IPS-18c (cell line): ENCODE results near the gene SMTN.
"Not testable (repeated sequence)": the region's sequence is repeated elsewhere in the genome, so short reads cannot be mapped to it uniquely, and the experiment has no call there.

ENCODE experiments used
- H3K4me3 ChIP-seq: 2 replicates; pipeline ENCODE4 v1.7.0; 2013; ENCODE audit warnings: low read depth, mild to moderate bottlenecking, low read length, moderate library complexity; ENCODE audit not compliant: insufficient read depth
- H3K9me3 ChIP-seq: one replicate; pipeline ENCODE4 v1.6.1; 2013; ENCODE audit warnings: mild to moderate bottlenecking, low read length, moderate library complexity; ENCODE audit not compliant: control insufficient read depth, insufficient read depth

SMTN gene

GRCh38 chr22:31096657-31097279, 15.7 kb downstream of the SMTN start:
- H3K4me3 ChIP-seq: no peak overlapping the region
- no peaks in the 10 kb centered on the region for H3K9me3 ChIP-seq

- not testable (repeated sequence) for H3K4me3 ChIP-seq, H3K9me3 ChIP-seq
These were observed 16.4 kb downstream of the SMTN start for GRCh38 chr22:31097539-31097938.

DNA sequence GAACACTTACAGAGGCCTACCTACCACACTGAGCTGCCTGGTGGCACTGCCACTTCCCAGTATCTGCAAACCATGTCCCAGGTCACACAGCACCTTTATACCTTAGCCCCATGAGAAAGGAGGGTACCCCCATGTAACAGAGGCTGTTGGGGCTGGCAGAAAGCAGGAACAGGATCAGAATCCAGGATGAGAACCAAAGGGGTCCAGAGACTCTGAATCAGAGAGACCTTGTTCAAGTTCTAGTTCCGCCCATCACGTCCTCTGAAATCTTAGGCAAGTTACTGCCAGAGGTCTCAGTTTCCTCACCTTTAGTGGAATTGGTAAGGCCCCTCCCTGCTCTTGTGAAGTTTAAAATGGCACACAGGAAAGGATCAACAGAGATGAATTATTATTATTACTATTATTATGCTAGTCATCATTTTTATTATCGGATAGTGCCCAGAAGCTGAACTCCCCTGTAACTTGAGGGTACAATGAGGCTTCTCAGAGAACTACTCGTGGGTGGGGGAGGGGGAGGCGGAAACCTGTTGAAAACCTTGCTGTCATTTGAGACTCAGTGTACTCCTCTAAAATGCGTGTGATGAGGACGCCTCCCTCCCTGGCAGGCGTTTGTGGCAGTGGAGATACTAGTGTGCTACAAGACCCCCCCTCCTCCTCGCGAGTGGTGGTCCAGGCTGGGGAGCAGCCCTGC, 17.0 kb downstream of the SMTN start:
- Histone ChIP-seq H3K4me3 (0 out of 2 replicates have a peak overlapping the region, but pooled peaks have one; percentile 34), H3K9me3 (no peaks in the 10 kb centered on the region)

DNA sequence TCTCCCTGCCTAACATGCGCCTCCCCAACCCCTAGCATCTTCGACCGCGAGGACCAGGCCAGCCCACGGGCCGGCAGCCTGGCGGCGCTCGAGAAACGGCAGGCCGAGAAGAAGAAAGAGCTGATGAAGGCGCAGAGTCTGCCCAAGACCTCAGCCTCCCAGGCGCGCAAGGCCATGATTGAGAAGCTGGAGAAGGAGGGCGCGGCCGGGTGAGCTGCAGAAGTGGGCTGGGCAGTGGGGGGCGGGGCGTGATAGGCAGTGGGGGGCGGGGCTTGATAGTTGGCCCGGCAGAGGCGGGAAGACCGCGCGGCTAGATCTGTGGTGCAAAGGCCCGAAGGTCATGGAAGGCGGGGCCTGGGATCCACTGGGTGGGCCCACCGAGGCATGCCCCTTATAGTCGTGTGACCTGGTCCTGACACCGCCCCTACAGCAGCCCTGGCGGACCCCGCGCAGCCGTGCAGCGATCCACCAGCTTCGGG, 17.6 kb downstream of the SMTN start:
- 0 out of 2 replicates have a peak overlapping the region, but pooled peaks have one; percentile 34 for H3K4me3 ChIP-seq

GRCh38 chr22:31099386-31099785, 18.3 kb downstream of the SMTN start:
- Histone ChIP-seq H3K4me3 (no peak overlapping the region), H3K9me3 (no peaks in the 10 kb centered on the region)

More for the DNA sequence above, 17.6 kb downstream of the SMTN start:
- no peaks in the 10 kb centered on the region for H3K9me3 ChIP-seq

DNA sequence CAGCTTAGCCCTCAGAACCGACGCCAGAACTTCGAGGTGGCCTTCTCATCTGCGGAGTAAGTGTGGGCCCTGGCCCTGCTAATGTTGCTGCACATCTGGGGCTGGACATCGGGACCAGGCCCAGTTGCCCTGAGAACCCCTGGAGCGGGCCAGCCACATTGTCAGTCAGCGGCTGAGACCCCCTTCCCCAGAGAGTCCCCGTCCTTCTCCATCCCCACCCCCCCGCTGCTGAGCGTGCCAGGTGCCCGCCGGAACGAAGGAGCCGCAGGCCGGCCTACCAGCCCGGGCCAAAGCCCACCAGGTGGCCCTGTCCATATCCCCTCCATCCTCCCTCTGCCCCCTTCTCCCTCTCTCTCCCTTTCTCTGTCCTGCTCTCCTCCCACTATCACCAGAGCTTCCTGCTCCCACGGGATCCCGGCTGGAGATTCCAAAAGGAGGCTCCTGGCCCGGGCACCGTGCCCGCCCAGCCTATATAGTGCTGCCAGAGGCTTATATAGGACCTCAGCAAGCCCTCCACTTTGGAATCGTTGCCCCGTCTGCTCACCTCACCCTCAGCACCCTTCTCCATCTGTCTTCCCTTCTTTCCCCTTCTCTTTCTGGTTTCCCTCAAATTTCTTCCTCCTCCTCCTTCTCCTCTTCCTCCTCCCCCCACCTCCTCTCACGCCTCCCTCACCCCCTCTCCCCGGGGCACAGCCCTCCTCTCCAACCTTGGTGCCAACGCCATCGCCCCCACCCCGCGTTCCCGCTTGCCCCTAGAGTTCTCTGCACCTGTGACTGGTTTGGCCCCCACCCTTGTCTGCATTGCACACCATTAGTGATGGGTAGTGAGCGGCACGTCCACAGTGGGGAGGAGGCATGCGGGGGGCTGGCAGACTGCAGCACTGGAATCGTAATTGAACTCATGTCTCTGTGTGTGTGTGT, 19.0 kb downstream of the SMTN start:
- H3K9me3 ChIP-seq: no peaks in the 10 kb centered on the region
- no peak overlapping the region for H3K4me3 ChIP-seq

- H3K9me3 ChIP-seq: no peaks in the 10 kb centered on the region
These were observed 19.8 kb downstream of the SMTN start for GRCh38 chr22:31100762-31101525.

DNA sequence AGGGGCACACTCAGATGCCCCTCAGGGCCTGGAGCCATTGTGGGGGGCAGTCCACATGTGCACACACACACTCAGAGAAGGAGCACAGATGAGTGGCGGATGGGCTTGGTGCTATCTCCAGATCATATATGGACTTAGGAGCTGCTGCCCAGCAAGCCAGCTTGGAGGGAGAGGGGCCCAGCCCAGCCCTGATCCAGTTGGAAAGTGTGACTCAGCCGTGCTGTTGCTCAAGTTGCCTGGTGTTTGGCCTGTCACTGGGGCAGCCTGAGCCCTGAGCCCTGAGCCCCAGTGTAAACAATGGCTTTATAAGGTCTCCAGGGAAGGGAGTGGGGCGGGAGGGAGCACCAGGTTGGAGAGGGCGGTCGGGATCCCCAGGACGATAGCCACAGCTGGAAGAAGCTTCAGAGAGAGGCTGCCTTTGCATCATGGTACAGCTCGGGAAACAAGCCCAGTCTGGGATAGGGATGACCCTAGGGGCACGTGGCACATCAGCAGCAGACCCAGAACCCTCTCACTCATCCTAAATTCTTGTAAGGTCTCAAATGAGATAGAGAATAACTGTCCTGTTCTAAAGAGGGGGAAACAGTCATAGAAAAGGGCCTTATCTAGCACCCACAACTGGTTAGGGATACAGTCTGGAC, 21.4 kb downstream of the SMTN start:
- no peak overlapping the region for H3K4me3 ChIP-seq

More at GRCh38 chr22:31100762-31101525, 19.8 kb downstream of the SMTN start:
- H3K4me3 ChIP-seq: no peak overlapping the region

DNA sequence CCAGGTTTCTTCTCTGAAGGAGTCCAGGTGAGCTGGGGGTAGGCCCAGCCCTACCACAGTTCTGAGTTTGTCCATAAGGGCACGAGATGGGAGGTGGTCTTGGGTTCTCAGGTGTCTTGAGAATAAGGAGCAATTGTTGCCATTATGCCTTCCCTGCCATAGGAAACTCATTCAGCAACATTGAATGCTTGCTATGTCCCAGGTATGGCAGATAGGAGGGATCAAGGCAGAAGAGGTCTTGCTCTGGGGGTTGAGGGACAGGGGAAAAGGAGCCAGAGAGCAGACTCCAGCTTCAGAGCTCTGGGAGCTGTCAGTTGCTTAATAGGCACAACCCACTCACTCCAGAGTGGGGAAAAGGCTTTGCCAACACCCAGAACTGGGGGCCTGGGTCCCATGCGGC, 22.0 kb downstream of the SMTN start:
- no peak overlapping the region for H3K4me3 ChIP-seq
- no peaks in the 10 kb centered on the region for H3K9me3 ChIP-seq

More for the DNA sequence above, 21.4 kb downstream of the SMTN start:
- H3K9me3 ChIP-seq: no peaks in the 10 kb centered on the region

DNA sequence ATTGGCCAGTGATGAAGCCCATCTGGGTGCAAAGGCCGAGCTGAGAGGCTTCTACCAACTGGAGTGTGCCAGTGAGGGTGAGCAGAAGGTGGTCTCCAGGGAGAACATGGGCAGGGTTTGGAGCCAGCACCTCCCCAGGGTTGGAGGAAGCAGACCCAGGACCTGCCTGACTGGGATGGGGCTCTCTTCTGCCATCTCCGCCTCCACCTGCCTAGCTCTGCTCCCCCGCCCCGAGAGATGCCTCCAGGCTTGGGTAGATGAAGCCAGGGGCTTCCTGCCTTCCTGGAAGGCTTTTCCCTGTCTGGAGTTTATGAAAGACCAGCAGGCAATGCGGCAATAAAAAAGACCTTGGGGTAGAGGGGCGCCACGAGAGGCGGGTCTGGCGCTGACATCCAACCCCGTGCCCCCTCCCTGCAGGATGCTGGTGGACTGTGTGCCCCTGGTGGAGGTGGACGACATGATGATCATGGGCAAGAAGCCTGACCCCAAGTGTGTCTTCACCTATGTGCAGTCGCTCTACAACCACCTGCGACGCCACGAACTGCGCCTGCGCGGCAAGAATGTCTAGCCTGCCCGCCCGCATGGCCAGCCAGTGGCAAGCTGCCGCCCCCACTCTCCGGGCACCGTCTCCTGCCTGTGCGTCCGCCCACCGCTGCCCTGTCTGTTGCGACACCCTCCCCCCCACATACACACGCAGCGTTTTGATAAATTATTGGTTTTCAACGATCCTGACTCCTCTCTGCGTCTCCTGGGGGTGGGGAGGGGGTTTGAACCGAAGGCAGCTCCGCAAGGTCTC, 23.0 kb downstream of the SMTN start:
- Histone ChIP-seq H3K4me3 (no peak overlapping the region), H3K9me3 (no peaks in the 10 kb centered on the region)

DNA sequence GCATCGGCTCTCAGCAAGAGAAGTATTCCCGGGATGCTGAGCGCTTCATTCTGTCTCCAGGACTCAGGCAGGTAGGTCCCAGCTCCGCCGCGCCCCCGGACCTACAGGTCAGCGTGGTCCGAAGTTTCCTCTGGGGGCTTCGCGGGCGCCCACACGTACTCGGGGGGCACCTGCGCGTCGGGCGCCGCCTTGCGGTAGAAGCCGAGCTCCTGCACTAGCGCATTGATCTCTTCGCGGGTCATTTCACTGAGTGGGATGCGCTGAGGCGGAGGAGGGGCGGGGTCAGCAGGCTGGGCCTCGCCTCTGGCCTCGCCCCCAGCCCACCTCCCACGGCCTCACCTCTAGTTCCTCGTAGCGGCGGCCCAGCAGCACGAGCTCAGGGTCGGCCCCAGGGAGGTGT, 23.8 kb downstream of the SMTN start:
- H3K9me3 ChIP-seq: no peaks in the 10 kb centered on the region
- H3K4me3 ChIP-seq: peak overlapping the region; percentile 28

GRCh38 chr22:31105282-31105929, 24.3 kb downstream of the SMTN start:
- H3K9me3 ChIP-seq: no peaks in the 10 kb centered on the region
- H3K4me3 ChIP-seq: peak overlapping the region; percentile 28

DNA sequence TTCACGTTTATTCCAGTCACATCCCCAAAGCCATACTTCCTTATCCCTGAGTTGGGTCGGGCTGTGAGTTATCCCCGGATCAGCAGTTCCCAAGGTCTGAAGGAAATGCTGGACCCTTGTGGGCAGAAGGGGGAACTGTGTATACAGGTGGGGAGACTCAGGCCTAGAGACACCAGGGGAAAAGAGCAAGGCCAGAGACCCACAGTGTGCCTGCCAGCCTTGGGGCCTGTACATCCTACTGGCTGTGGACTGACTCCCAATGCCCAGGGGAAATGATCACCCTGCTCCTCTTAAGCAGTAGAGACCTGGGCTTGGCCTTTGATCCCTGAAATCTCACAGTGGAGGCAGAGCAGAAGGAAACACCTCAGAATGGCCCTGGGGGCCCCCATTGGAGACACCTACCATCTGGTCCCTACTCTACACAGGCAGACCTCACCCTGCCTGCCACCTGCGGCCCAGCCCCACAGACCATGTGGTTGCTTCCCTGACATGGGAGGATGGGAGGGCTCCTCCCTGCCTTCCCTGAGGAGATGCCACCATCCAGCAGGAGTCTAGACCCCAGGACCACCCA, 25.0 kb downstream of the SMTN start:
- Histone ChIP-seq H3K4me3 (0 out of 2 replicates have a peak overlapping the region, but pooled peaks have one; percentile 15), H3K9me3 (no peaks in the 10 kb centered on the region)

GRCh38 chr22:31106731-31107177, 25.6 kb downstream of the SMTN start:
- no peaks in the 10 kb centered on the region for H3K9me3 ChIP-seq
- peak overlapping the region; percentile 71 for H3K4me3 ChIP-seq
